Neural progenitor cell (in vitro differentiated cells): Measurements from ENCODE around the gene CYTH3. TPM values are rescaled to one million over a fixed set of nuclear protein-coding genes. Genes with fewer than 3 reads are reported as not detected.

Experiments
- DNase-seq: peaks from one replicate; pipeline ENCODE4 v3.0.0-alpha.2; 2016; ENCODE audit warnings: low spot score
- H2AFZ ChIP-seq: fragments of 200-600 bp; sonication (generic); replicated peaks from 2 replicates; pipeline ENCODE4 v1.6.1; 2016; ENCODE audit warnings: antibody characterized with exemption
- H3F3A ChIP-seq: fragments of 200-600 bp; sonication (generic); 2 replicates; pipeline ENCODE4 v1.6.1; 2016; ENCODE audit warnings: antibody characterized with exemption, low read depth
- H3K27ac ChIP-seq: fragments of 200-600 bp; sonication (generic); 2 replicates; pipeline ENCODE4 v1.5.1; 2016; ENCODE audit warnings: mild to moderate bottlenecking
- H3K27me3 ChIP-seq: fragments of 200-600 bp; sonication (generic); 2 replicates; pipeline ENCODE4 v1.6.1; 2016; ENCODE audit warnings: mild to moderate bottlenecking, moderate library complexity
- H3K36me3 ChIP-seq: fragments of 200-600 bp; sonication (generic); 2 replicates; pipeline ENCODE4 v1.5.1; 2016
- H3K4me1 ChIP-seq: fragments of 200-600 bp; sonication (generic); 2 replicates; pipeline ENCODE4 v1.6.1; 2016; ENCODE audit warnings: mixed run types
- H3K4me2 ChIP-seq: fragments of 200-600 bp; sonication (generic); 2 replicates; pipeline ENCODE4 v1.6.1; 2016
- H3K4me3 ChIP-seq: fragments of 200-600 bp; sonication (generic); 2 replicates; pipeline ENCODE4 v1.5.1; 2016
- H3K79me2 ChIP-seq: fragments of 200-600 bp; sonication (generic); 2 replicates; pipeline ENCODE4 v1.6.1; 2016; ENCODE audit warnings: low read depth
- H3K9ac ChIP-seq: fragments of 200-600 bp; sonication (generic); 2 replicates; pipeline ENCODE4 v1.6.1; 2016
- H3K9me3 ChIP-seq: fragments of 200-600 bp; sonication (generic); 2 replicates; pipeline ENCODE4 v1.5.1; 2016; ENCODE audit warnings: low read depth
- H4K20me1 ChIP-seq: fragments of 200-600 bp; sonication (generic); 2 replicates; pipeline ENCODE4 v1.6.1; 2016; ENCODE audit warnings: low read depth
- H3K27ac Mint-ChIP-seq: 3 replicates; pipeline ENCODE4 v1.8.0; 2021; ENCODE audit warnings: mixed read lengths
- H3K27me3 Mint-ChIP-seq: 2 replicates; pipeline ENCODE4 v1.8.0; 2022; ENCODE audit warnings: low read depth, mild to moderate bottlenecking, inconsistent platforms, moderate library complexity, mixed read lengths; ENCODE audit not compliant: insufficient read depth
- H3K36me3 Mint-ChIP-seq: 3 replicates; pipeline ENCODE4 v1.8.0; 2021; ENCODE audit warnings: mixed read lengths
- H3K4me1 Mint-ChIP-seq: 3 replicates; pipeline ENCODE4 v1.8.0; 2021; ENCODE audit warnings: mixed read lengths
- H3K4me3 Mint-ChIP-seq: 3 replicates; pipeline ENCODE4 v1.8.0; 2021; ENCODE audit warnings: mild to moderate bottlenecking, moderate library complexity, mixed read lengths
- H3K9me3 Mint-ChIP-seq: 3 replicates; pipeline ENCODE4 v1.8.0; 2020; ENCODE audit warnings: mixed read lengths
- CTCF ChIP-seq: fragments of 200-600 bp; sonication (generic); IDR thresholded peaks from 2 replicates; pipeline ENCODE4 v1.5.1; 2017; ENCODE audit warnings: antibody characterized with exemption, mild to moderate bottlenecking
- EZH2 ChIP-seq: fragments of 200-600 bp; sonication (generic); IDR thresholded peaks from 2 replicates; pipeline ENCODE4 v1.6.1; 2017; ENCODE audit warnings: antibody characterized with exemption, mild to moderate bottlenecking, moderate library complexity
- EZH2phosphoT487 ChIP-seq: fragments of 200-600 bp; sonication (generic); IDR thresholded peaks from 2 replicates; pipeline ENCODE4 v1.6.1; 2017; ENCODE audit warnings: antibody characterized with exemption
- total RNA-seq: library from RNA; depleted of rRNA; stranded (reverse); fragments of >200 nt; gene quantifications from 2 replicates; pipeline ENCODE4 v1.2.3, GENCODE V29; 2015; ENCODE audit warnings: low replicate concordance

The CYTH3 gene
- total RNA-seq, 1 donor from 2014 or later: 10.9 TPM

- Histone ChIP-seq H3K4me3 (no peak overlapping the region), H3K4me2 (no peak overlapping the region), H3K27ac (no peak overlapping the region), H3K79me2 (no peaks in the 10 kb centered on the region), H3K9ac (no peak overlapping the region), H4K20me1 (no peaks in the 10 kb centered on the region), H3K9me3 (no peaks in the 10 kb centered on the region), H3K27me3 (no peaks in the 10 kb centered on the region), H3K36me3 (no peaks in the 10 kb centered on the region), H3K4me1 (peaks cover 12% of the 10 kb centered on the region), H3F3A (peaks cover 3% of the 10 kb centered on the region), H2AFZ (no peak overlapping the region)
- TF ChIP-seq EZH2phosphoT487 (no peak), CTCF (no peak), EZH2 (no peak)
- no peak for DNase-seq
- Mint-ChIP-seq H3K9me3 (no peaks in the 10 kb centered on the region), H3K4me1 (peaks cover 42% of the 10 kb centered on the region), H3K4me3 (no peak overlapping the region), H3K36me3 (peaks cover 13% of the 10 kb centered on the region), H3K27me3 (peaks cover 2% of the 10 kb centered on the region), H3K27ac (no peak overlapping the region)
Measured at GRCh38 chr7:6169805-6170520, 102.5 kb downstream of the CYTH3 start.

GRCh38 chr7:6168477-6168868 is 104.0 kb downstream of the CYTH3 start:
- no peaks in the 10 kb centered on the region for H3K27me3 ChIP-seq

GRCh38 chr7:6167587-6168476 is 104.6 kb downstream of the CYTH3 start:
- Histone ChIP-seq H4K20me1 (no peaks in the 10 kb centered on the region), H3K9ac (peak overlapping the region; percentile 27), H3K4me2 (no peak overlapping the region), H3K27me3 (no peaks in the 10 kb centered on the region), H3K36me3 (no peaks in the 10 kb centered on the region), H3K27ac (no peak overlapping the region), H3F3A (peaks cover 3% of the 10 kb centered on the region), H3K4me3 (no peak overlapping the region), H3K4me1 (peaks cover 12% of the 10 kb centered on the region), H3K79me2 (no peaks in the 10 kb centered on the region), H2AFZ (no peak overlapping the region), H3K9me3 (no peaks in the 10 kb centered on the region)
- Mint-ChIP-seq H3K4me1 (peaks cover 40% of the 10 kb centered on the region), H3K9me3 (no peaks in the 10 kb centered on the region), H3K36me3 (peaks cover 9% of the 10 kb centered on the region), H3K27me3 (peaks cover 2% of the 10 kb centered on the region), H3K27ac (no peak overlapping the region), H3K4me3 (no peak overlapping the region)
- no peak for TF ChIP-seq EZH2
- no peak for DNase-seq

More at GRCh38 chr7:6168477-6168868, 104.0 kb downstream of the CYTH3 start:
- no peak overlapping the region for H3K27ac ChIP-seq
- Mint-ChIP-seq H3K4me3 (no peak overlapping the region), H3K36me3 (peaks cover 12% of the 10 kb centered on the region), H3K27ac (no peak overlapping the region), H3K27me3 (peaks cover 2% of the 10 kb centered on the region), H3K9me3 (no peaks in the 10 kb centered on the region), H3K4me1 (peaks cover 42% of the 10 kb centered on the region)
- H3K79me2 ChIP-seq: no peaks in the 10 kb centered on the region
- peaks cover 3% of the 10 kb centered on the region for H3F3A ChIP-seq
- no peaks in the 10 kb centered on the region for H4K20me1 ChIP-seq
- no peak overlapping the region for H3K4me2 ChIP-seq
- TF ChIP-seq EZH2: no peak
- no peak overlapping the region for H2AFZ ChIP-seq
- no peak overlapping the region for H3K4me3 ChIP-seq
- H3K4me1 ChIP-seq: peaks cover 12% of the 10 kb centered on the region
- DNase-seq: no peak
- no peaks in the 10 kb centered on the region for H3K36me3 ChIP-seq
- H3K9ac ChIP-seq: peak overlapping the region; percentile 27
- no peaks in the 10 kb centered on the region for H3K9me3 ChIP-seq

GRCh38 chr7:6167004-6167551 is 105.3 kb downstream of the CYTH3 start:
- Histone ChIP-seq H3K4me2 (no peak overlapping the region), H2AFZ (no peak overlapping the region), H3K4me1 (peaks cover 8% of the 10 kb centered on the region), H3K27me3 (no peaks in the 10 kb centered on the region), H3K27ac (no peak overlapping the region), H3K9ac (no peak overlapping the region), H3K4me3 (no peak overlapping the region), H4K20me1 (no peaks in the 10 kb centered on the region), H3K9me3 (no peaks in the 10 kb centered on the region), H3F3A (no peaks in the 10 kb centered on the region), H3K36me3 (no peaks in the 10 kb centered on the region), H3K79me2 (no peaks in the 10 kb centered on the region)
- no peak for TF ChIP-seq EZH2phosphoT487
- TF ChIP-seq CTCF: no peak
- no peak overlapping the region for H3K4me3 Mint-ChIP-seq
- no peak for DNase-seq
- peaks cover 32% of the 10 kb centered on the region for H3K4me1 Mint-ChIP-seq
- no peaks in the 10 kb centered on the region for H3K9me3 Mint-ChIP-seq
- H3K27ac Mint-ChIP-seq: peak overlapping the region; percentile 87
- H3K27me3 Mint-ChIP-seq: peaks cover 2% of the 10 kb centered on the region
- H3K36me3 Mint-ChIP-seq: peaks cover 9% of the 10 kb centered on the region
